SU-DHL-6 (cell line): ENCODE data around the gene TCP11L2.

Source experiments
- H2AFZ ChIP-seq: fragments of 200-600 bp; sonication (generic); 2 replicates; pipeline ENCODE4 v1.6.1; 2014; ENCODE audit warnings: low read depth, mild to moderate bottlenecking, moderate library complexity, mixed read lengths, antibody characterized with exemption, low read length; ENCODE audit not compliant: severe bottlenecking
- H3F3A ChIP-seq: fragments of 200-600 bp; shearing (Covaris generic); 2 replicates; pipeline ENCODE4 v1.6.0; 2016; ENCODE audit warnings: antibody characterized with exemption, mild to moderate bottlenecking; ENCODE audit not compliant: insufficient read depth
- H3K27ac ChIP-seq: fragments of 200-600 bp; sonication (generic); 2 replicates; pipeline ENCODE4 v1.5.1; 2016; ENCODE audit warnings: low read depth, mild to moderate bottlenecking, low read length, moderate library complexity, mixed read lengths
- H3K27me3 ChIP-seq: fragments of 200-600 bp; sonication (generic), shearing (Covaris generic); 2 replicates; pipeline ENCODE4 v1.6.0; 2014; ENCODE audit warnings: mild to moderate bottlenecking, low read length
- H3K36me3 ChIP-seq: fragments of 200-600 bp; sonication (generic); 2 replicates; pipeline ENCODE4 v1.6.1; 2014; ENCODE audit warnings: mild to moderate bottlenecking, low read length, mixed read lengths
- H3K4me2 ChIP-seq: fragments of 300-600, 200-600 bp; shearing (Covaris generic), sonication (generic); 2 replicates; pipeline ENCODE4 v1.6.0; 2014; ENCODE audit warnings: low read length, low read depth, mild to moderate bottlenecking; ENCODE audit not compliant: poor library complexity, severe bottlenecking
- H3K4me3 ChIP-seq: fragments of 200-600 bp; sonication (generic); 2 replicates; pipeline ENCODE4 v1.5.1; 2014; ENCODE audit warnings: antibody characterized with exemption, low read length, mild to moderate bottlenecking, mixed read lengths; ENCODE audit not compliant: insufficient read depth, poor library complexity, severe bottlenecking
- H3K79me2 ChIP-seq: fragments of 200-600 bp; sonication (generic); 2 replicates; pipeline ENCODE4 v1.6.1; 2014; ENCODE audit warnings: mild to moderate bottlenecking, low read length, moderate library complexity; ENCODE audit not compliant: insufficient read depth
- H3K9ac ChIP-seq: fragments of 200-600 bp; sonication (generic); 2 replicates; pipeline ENCODE4 v1.7.0; 2014; ENCODE audit warnings: mild to moderate bottlenecking, low read length
- H3K9me2 ChIP-seq: fragments of 200-600 bp; sonication (generic); replicated peaks from 2 replicates; pipeline ENCODE4 v1.6.1; 2014; ENCODE audit warnings: low read length; ENCODE audit not compliant: insufficient read depth
- H3K9me3 ChIP-seq: fragments of 200-600 bp; sonication (generic); 2 replicates; pipeline ENCODE4 v1.6.1; 2014; ENCODE audit warnings: low read length, mixed read lengths; ENCODE audit not compliant: insufficient read depth
- H4K20me1 ChIP-seq: fragments of 200-600 bp; sonication (generic); 2 replicates; pipeline ENCODE4 v1.6.1; 2014; ENCODE audit warnings: low read depth, mild to moderate bottlenecking, antibody characterized with exemption, low read length, moderate library complexity, mixed read lengths
- EZH2phosphoT487 ChIP-seq: fragments of 200-600 bp; sonication (generic), shearing (Covaris generic); conservative IDR thresholded peaks from 2 replicates; pipeline ENCODE4 v1.6.1; 2018; ENCODE audit warnings: mild to moderate bottlenecking, antibody characterized with exemption, low read length, moderate library complexity, mixed read lengths
- TF ChIP-seq, protein P1 (sequence below): fragments of 200-600 bp; sonication (generic); IDR thresholded peaks from one replicate; pipeline ENCODE4 v1.5.1; 2017; ENCODE audit warnings: antibody characterized with exemption, mild to moderate bottlenecking, low read length, moderate library complexity; ENCODE audit not compliant: insufficient read depth, poor library complexity, severe bottlenecking

The TCP11L2 gene

DNA sequence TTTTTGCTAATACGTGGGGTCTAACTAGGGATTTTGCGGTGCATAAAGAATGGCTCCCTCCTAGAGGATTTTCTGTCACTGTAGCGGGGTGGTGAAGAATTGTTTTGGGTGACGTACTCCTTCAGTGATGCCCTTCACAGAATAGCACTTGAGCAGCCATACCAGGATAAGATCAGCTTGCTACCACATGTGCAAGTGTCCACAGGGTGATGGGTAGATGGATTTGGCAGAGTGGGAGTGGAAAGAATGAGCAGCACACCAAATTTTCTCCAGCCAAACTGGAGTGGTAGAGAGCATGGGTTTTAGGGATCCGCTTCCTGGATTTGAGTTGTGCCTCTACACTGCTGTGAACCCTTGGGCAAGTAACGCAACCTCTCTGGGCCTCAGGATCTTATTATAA lies 2.3 kb downstream of the TCP11L2 start:
- no peak overlapping the region for H2AFZ ChIP-seq
- H4K20me1 ChIP-seq, result no peaks in the 10 kb centered on the region
- H3K9ac ChIP-seq, result no peak overlapping the region
- H3K36me3 ChIP-seq, result no peaks in the 10 kb centered on the region
- no peak for TF ChIP-seq EZH2phosphoT487
- H3K27me3 ChIP-seq, result no peaks in the 10 kb centered on the region
- no peaks in the 10 kb centered on the region for H3F3A ChIP-seq
- no peaks in the 10 kb centered on the region for H3K9me2 ChIP-seq
- H3K79me2 ChIP-seq, result no peaks in the 10 kb centered on the region
- H3K27ac ChIP-seq, result no peak overlapping the region
- H3K9me3 ChIP-seq, result no peaks in the 10 kb centered on the region
- no peak overlapping the region for H3K4me3 ChIP-seq
- H3K4me2 ChIP-seq, result no peak overlapping the region

DNA sequence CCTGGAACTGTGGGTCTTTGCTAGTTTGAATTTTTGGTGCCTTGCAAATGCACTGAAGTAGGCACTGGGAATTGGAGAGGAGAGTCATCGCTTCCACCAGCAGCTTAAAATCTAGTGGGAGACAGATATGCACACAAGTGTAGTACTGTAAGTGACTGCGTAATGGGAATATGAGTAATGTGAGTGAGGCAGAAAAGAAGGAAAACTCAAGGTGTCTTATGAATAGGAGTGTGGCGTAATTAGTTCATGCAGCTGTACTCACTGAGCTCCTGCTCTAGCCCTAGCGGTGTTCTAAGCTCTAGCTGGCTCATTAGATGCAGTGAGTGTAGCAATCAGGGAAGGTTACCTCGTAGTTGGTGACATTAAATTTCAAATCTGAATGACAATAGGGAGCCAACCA lies 2.8 kb downstream of the TCP11L2 start:
- TF ChIP-seq, protein P1, sequence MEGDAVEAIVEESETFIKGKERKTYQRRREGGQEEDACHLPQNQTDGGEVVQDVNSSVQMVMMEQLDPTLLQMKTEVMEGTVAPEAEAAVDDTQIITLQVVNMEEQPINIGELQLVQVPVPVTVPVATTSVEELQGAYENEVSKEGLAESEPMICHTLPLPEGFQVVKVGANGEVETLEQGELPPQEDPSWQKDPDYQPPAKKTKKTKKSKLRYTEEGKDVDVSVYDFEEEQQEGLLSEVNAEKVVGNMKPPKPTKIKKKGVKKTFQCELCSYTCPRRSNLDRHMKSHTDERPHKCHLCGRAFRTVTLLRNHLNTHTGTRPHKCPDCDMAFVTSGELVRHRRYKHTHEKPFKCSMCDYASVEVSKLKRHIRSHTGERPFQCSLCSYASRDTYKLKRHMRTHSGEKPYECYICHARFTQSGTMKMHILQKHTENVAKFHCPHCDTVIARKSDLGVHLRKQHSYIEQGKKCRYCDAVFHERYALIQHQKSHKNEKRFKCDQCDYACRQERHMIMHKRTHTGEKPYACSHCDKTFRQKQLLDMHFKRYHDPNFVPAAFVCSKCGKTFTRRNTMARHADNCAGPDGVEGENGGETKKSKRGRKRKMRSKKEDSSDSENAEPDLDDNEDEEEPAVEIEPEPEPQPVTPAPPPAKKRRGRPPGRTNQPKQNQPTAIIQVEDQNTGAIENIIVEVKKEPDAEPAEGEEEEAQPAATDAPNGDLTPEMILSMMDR, result no peak
- TF ChIP-seq EZH2phosphoT487, result no peak
- no peaks in the 10 kb centered on the region for H3K9me3 ChIP-seq
- no peaks in the 10 kb centered on the region for H3F3A ChIP-seq
- no peak overlapping the region for H3K27ac ChIP-seq
- no peaks in the 10 kb centered on the region for H3K27me3 ChIP-seq
- no peaks in the 10 kb centered on the region for H3K9me2 ChIP-seq
- no peaks in the 10 kb centered on the region for H3K36me3 ChIP-seq
- H3K4me2 ChIP-seq, result no peak overlapping the region
- no peak overlapping the region for H3K4me3 ChIP-seq
- H3K9ac ChIP-seq, result no peak overlapping the region
- no peaks in the 10 kb centered on the region for H3K79me2 ChIP-seq
- no peak overlapping the region for H2AFZ ChIP-seq
- H4K20me1 ChIP-seq, result no peaks in the 10 kb centered on the region

DNA sequence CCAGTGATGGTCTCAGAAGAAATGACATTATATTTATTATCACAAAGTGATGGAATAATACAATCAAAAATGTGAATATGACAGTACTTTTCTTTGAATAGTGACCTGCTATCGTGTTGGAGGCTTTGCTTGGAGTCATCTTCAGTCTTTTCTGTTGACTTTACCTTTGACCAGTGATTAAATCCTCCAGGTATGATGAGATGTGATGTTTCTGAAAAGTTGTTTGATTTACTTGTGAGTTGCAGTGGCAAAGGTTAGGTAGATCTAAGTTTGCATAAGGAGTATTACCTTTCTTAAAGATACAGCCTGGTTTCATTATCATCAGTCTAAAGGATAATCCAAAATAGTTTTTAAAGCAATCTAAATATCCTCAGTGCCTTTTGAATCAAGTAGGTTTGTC lies 4.6 kb downstream of the TCP11L2 start:
- Histone ChIP-seq H3K27me3 (no peaks in the 10 kb centered on the region), H3F3A (no peaks in the 10 kb centered on the region), H3K9me2 (no peaks in the 10 kb centered on the region), H3K27ac (no peak overlapping the region), H3K4me3 (no peak overlapping the region), H3K36me3 (no peaks in the 10 kb centered on the region), H4K20me1 (no peaks in the 10 kb centered on the region), H3K4me2 (no peak overlapping the region), H2AFZ (no peak overlapping the region), H3K9me3 (no peaks in the 10 kb centered on the region), H3K9ac (no peak overlapping the region), H3K79me2 (no peaks in the 10 kb centered on the region)
- no peak for TF ChIP-seq EZH2phosphoT487
- TF ChIP-seq, protein P1, result no peak

DNA sequence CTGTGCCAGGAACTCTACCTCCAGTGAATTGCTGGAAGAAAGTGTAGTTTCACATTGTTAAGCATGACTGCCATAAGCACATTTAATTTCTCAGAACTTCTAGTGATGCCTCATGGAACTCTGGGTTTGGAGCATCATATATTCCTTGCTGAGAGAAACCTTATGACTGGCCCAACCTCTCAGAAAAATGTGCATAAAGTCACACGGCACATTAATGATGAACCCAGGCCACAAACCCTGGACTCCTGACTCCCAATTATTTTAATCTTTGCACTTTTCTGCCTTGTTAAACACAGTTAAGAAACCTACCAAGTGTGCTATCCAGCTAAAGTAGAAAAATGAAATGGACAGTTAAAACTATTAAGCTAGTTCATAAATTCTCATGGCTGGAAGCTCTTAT lies 5.6 kb downstream of the TCP11L2 start:
- H4K20me1 ChIP-seq, result no peaks in the 10 kb centered on the region

More for the DNA sequence above, 5.6 kb downstream of the TCP11L2 start:
- Histone ChIP-seq H3K27me3 (no peaks in the 10 kb centered on the region), H3K9me2 (no peaks in the 10 kb centered on the region), H3K36me3 (no peaks in the 10 kb centered on the region), H3K9ac (no peak overlapping the region), H3K27ac (no peak overlapping the region), H3K9me3 (no peaks in the 10 kb centered on the region), H3K4me2 (no peak overlapping the region), H2AFZ (no peak overlapping the region), H3F3A (no peaks in the 10 kb centered on the region), H3K79me2 (no peaks in the 10 kb centered on the region), H3K4me3 (no peak overlapping the region)
- TF ChIP-seq, protein P1, result no peak
- TF ChIP-seq EZH2phosphoT487, result no peak
